Measurements from ENCODE around the gene UBTD2. TPM values are rescaled to one million over a fixed set of nuclear protein-coding genes. Genes with fewer than 3 reads are reported as not detected.

Gene UBTD2
- total and polyA plus RNA-seq, 2 donors from 2014 or later = 12.9 to 17.8 TPM

GRCh38 chr5:172189693-172190296 is 93.8 kb downstream of the UBTD2 start:
- Histone ChIP-seq H3K9ac (ENCODE audit: low read length in 3 of 3) (no peak overlapping the region), H3K4me1 (ENCODE audit: control insufficient read depth in 2 of 3, insufficient read depth in 2 of 3, low read depth in 1 of 3, low read length in 3 of 3) (peaks cover 0 to 5% (median 0%) of the 10 kb centered on the region in 3 donors), H3K27me3 (ENCODE audit: control insufficient read depth, insufficient read depth, low read length) (no peaks in the 10 kb centered on the region), H3K36me3 (ENCODE audit: control insufficient read depth in 2 of 3, insufficient read depth in 3 of 3, low read length in 3 of 3) (no peaks in the 10 kb centered on the region), H3K4me3 (ENCODE audit: low read length in 3 of 3) (no peak overlapping the region), H3K27ac (ENCODE audit: low read depth in 2 of 2, low read length in 2 of 2) (no peak overlapping the region), H3K9me3 (ENCODE audit: control insufficient read depth in 2 of 3, insufficient read depth in 1 of 3, low read length in 3 of 3) (no peaks in the 10 kb centered on the region)
- intact Hi-C loops (cut with DNase I) = loop anchor here (10.0 kb wide), 1 partner anchor 75 kb away; no protein-coding TSS in a partner anchor
- FAIRE-seq (no peak), DNase-seq (no peak)
- TF ChIP-seq, protein P1, sequence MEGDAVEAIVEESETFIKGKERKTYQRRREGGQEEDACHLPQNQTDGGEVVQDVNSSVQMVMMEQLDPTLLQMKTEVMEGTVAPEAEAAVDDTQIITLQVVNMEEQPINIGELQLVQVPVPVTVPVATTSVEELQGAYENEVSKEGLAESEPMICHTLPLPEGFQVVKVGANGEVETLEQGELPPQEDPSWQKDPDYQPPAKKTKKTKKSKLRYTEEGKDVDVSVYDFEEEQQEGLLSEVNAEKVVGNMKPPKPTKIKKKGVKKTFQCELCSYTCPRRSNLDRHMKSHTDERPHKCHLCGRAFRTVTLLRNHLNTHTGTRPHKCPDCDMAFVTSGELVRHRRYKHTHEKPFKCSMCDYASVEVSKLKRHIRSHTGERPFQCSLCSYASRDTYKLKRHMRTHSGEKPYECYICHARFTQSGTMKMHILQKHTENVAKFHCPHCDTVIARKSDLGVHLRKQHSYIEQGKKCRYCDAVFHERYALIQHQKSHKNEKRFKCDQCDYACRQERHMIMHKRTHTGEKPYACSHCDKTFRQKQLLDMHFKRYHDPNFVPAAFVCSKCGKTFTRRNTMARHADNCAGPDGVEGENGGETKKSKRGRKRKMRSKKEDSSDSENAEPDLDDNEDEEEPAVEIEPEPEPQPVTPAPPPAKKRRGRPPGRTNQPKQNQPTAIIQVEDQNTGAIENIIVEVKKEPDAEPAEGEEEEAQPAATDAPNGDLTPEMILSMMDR (IDR thresholded peaks at IDR 0.05; ENCODE audit: borderline replicate concordance, extremely low read depth, insufficient read depth) = no peak

DNA sequence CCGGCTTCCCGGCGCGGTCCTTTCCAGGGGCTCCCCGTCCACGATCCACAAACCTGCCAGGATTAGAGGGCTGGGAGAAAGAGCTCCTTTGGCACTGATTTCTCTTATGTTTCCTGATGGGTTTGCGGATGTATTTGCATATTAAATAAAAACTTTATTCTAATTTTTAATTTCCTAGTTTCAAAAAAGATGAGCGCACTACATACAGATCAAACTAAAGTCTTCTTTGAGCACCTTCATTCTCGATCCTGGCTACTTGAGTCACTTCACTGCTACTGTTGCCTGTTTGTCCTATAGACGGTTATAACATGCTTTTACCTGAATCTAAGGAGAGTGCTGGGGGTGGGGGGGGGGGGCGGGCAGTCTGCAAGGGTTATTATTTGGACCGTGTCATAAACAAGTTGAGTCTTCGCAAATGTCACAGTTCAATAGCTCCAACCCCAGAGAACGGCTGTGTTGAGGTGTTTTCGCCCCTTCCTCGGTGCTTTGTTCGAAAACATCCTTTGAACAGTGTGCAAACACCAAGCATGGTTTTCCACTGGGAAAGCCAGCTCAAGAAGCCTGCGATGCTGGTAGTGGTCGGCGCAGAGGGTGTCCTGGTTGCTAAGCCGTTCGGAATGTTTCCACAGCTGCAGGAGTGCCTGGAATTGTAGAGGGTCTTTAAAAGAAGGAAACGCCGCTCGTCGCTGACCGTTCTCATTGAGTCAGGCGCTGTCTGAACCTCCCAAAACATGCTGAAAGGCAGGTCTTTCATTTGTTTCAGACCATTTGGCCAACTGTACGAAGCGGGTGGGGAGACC is 94.5 kb downstream of the UBTD2 start:
- Histone ChIP-seq H3K36me3 (ENCODE audit: control insufficient read depth in 2 of 3, insufficient read depth in 3 of 3, low read length in 3 of 3) (no peaks in the 10 kb centered on the region), H3K27me3 (ENCODE audit: control insufficient read depth, insufficient read depth, low read length) (no peaks in the 10 kb centered on the region), H3K4me3 (ENCODE audit: low read length in 3 of 3) (peak overlapping the region in 2 of 3 donors; percentile 58 to 85), H3K9ac (ENCODE audit: low read length in 3 of 3) (peak overlapping the region in 1 of 3 donors; percentile 51), H3K4me1 (ENCODE audit: control insufficient read depth in 2 of 3, insufficient read depth in 2 of 3, low read depth in 1 of 3, low read length in 3 of 3) (peaks cover 0 to 5% (median 0%) of the 10 kb centered on the region in 3 donors), H3K27ac (ENCODE audit: low read depth in 2 of 2, low read length in 2 of 2) (no peak overlapping the region), H3K9me3 (ENCODE audit: control insufficient read depth in 2 of 3, insufficient read depth in 1 of 3, low read length in 3 of 3) (no peaks in the 10 kb centered on the region)
- FAIRE-seq (no peak), DNase-seq (peak in 4 of 5 donors; percentile 41 to 64 (median 58))
- TF ChIP-seq, protein P1 (IDR thresholded peaks at IDR 0.05; ENCODE audit: borderline replicate concordance, extremely low read depth, insufficient read depth) = no peak
- intact Hi-C loops (cut with DNase I) = loop anchor here (10.0 kb wide), 1 partner anchor 74 kb away; no protein-coding TSS in a partner anchor

GRCh38 chr5:172188033-172188892 is 95.3 kb downstream of the UBTD2 start, which contains the start of gene STK10:
Gene STK10 (minus strand): TSS chr5:172188224. CDS start chr5:172188042, 182 bp downstream.
- Histone ChIP-seq H3K9me3 (ENCODE audit: control insufficient read depth in 2 of 3, insufficient read depth in 1 of 3, low read length in 3 of 3) (no peaks in the 10 kb centered on the region), H3K27me3 (ENCODE audit: control insufficient read depth, insufficient read depth, low read length) (no peaks in the 10 kb centered on the region), H3K4me3 (ENCODE audit: low read length in 3 of 3) (peak within 1 kb of the TSS; percentile 58 to 85 (median 84)), H3K36me3 (ENCODE audit: control insufficient read depth in 2 of 3, insufficient read depth in 3 of 3, low read length in 3 of 3) (no peaks in the 10 kb centered on the region), H3K9ac (ENCODE audit: low read length in 3 of 3) (peak within 1 kb of the TSS; percentile 27 to 80 (median 75)), H3K27ac (ENCODE audit: low read depth in 2 of 2, low read length in 2 of 2) (peak within 1 kb of the TSS; percentile 82 to 85), H3K4me1 (ENCODE audit: control insufficient read depth in 2 of 3, insufficient read depth in 2 of 3, low read depth in 1 of 3, low read length in 3 of 3) (peaks cover 0 to 5% (median 0%) of the 10 kb centered on the region in 3 donors)
- intact Hi-C loops (cut with DNase I) = loop anchor here (10.0 kb wide), 1 partner anchor 73 kb away; no protein-coding TSS in a partner anchor
- DNase-seq = peak; percentile 90 to 97 (median 93)
- TF ChIP-seq, protein P1 (IDR thresholded peaks at IDR 0.05; ENCODE audit: borderline replicate concordance, extremely low read depth, insufficient read depth) = peak; percentile 88
- no peak for FAIRE-seq

Measured in kidney (tissue), 14 donors.